NCI-H146 treated with DMSO at 0.1 percent for 48 hours (cell line): ENCODE measurements around the gene EYA3.

ENCODE experiments used
- DNase-seq: peaks from one replicate; lab custom pipeline; 2025; ENCODE audit not compliant: unreplicated experiment; lab: John Stamatoyannopoulos, UW

The EYA3 gene

DNA sequence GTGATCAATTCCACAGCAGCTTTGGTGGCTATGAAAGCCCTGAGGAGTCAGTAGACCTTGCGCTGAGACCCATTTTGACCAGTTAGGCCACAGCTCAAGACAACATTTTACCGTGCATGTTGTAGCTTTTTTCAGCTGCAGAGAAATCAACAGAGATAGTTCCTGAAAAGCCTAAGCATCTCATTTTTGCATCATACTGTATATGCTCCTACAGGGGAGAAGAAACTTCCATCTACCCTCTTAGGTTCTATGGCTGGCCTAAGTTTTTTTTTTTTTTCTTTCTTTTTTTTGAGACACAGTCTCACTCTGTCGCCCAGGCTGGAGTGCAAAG lies 24.8 kb upstream of the EYA3 start:
- no peak for DNase-seq

DNA sequence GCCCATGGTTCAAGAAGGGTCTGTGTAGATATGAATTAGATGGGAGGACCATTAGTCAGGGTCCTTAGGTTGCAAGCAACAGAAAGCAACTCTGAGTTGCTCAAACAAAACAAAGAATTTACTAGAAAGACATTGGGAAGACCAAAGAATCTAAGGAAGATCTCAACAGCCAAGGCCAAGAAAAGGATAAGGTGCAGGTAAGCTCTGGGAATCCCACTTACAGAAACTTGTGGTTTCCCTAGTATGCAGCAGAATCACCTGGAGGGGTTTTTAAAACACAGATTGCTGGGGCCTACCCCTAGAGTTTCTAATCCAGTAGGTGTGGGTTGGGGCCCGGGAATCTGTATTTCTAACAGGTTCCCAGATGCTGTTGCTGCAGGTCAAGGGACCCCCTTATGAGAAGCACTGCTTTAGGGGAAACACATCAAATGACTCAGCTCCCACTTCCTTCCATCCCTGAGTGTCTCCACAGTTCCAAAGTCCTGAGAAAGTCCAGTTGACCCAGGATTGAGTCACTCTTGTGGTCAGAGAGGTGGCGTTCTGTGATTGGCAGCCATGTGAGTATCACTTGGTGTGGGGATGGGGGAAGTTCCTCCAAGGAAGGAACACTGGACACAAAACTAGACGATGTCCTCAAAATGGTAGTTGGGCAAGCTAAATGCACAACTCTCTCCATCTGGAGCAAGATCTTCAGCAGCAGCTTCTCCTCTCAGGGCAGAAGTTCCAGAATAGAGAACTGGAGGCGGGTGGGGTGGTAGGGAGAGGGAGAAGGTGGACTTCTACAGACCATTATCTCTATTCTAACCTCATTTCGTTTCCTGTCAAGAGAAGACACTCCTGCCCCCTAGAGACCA lies 24.2 kb upstream of the EYA3 start:
- DNase-seq = no peak

- no peak for DNase-seq
These were observed 22.7 kb upstream of the EYA3 start for GRCh38 chr1:28111157-28111556.

DNA sequence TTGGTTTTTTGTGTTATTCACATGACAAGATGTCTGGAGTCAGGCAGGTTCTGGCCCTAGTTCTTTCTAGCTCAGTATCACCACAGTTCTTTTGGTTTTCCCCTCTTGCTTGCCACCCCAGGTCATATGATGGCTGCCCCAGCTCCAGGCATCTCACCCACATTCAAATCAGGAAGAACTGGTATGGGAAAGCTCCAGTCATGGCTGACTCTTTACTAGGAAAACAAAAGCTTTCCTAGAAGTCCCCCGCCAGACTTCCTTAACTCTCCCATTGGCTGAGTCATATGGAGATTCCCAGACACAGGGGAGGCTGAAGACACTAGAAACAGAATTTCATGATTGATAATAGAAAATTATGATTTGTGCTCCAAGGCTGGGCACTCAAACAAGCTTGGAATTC lies 22.1 kb upstream of the EYA3 start:
- no peak for DNase-seq

- no peak for DNase-seq
These were observed 21.2 kb upstream of the EYA3 start for GRCh38 chr1:28109639-28110038.

DNA sequence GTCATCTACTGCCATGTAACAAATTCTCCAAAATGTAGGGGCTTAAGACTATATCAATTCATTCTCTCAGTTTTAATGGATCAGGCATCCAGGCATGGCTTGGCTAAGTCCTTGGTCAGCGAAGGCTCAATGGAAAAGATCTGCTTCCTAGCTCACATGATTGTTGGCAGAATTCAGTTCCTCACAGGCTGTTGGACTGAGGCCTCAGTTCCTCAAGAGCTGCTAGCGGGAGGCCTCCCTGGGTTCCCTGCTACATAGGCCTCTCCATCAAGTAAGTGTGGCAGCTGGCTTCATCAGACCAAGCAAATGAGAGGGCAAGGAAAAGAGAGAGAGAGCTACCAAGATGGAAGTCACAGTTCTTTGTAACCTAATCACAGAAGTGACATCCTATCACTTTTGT lies 19.6 kb upstream of the EYA3 start:
- no peak for DNase-seq

DNA sequence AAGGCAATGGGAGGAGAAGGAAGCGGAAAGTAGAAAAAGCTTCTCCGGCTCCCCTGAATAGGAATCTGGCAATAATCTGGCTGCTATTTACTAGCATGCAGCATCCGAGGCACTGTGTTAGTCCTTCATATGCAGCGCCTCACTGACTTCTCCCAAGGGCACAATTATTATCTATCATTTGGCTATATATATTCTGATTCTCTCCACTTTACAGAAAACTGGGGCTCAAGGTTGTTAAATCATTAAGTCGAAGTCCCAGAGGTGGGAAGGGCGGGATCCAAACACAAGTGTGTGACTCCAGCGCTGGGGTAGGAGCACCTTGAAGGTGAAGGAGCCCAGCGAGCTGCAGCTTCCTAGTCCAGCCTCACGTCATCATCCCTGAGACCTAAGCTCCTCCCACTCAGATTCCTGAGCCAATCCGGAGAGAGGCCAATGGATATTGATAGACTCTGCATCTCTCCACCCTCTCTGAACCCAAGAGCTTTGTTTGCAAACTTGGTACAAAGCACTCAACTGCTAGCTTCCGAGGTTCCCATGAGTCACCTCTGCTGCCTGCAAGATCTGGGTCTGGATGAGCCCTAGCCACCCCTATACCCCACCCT lies 16.6 kb upstream of the EYA3 start:
- no peak for DNase-seq

DNA sequence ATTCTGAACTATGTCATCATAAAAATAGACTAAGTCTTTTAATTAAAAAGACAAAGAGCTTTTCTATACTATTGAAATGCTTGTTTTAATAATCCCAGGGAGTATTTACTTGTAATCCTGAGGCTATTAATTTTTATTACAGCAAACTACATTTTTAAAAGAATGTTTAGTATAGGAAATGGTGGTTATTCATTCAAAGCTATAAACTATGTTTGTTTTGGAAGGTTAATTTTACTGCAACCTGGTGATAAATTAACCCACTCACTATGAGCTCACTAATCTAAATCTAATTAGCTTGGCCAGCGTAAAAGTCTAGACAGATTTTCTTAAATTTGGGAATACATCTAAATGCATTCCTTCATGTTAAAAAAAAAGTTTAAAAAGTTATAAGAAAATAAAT lies 13.8 kb upstream of the EYA3 start:
- no peak for DNase-seq

GRCh38 chr1:28099050-28099769 lies 10.8 kb upstream of the EYA3 start:
- no peak for DNase-seq

GRCh38 chr1:28097100-28097472 lies 8.7 kb upstream of the EYA3 start:
- no peak for DNase-seq

GRCh38 chr1:28096210-28097099 lies 8.0 kb upstream of the EYA3 start:
- DNase-seq = no peak

DNA sequence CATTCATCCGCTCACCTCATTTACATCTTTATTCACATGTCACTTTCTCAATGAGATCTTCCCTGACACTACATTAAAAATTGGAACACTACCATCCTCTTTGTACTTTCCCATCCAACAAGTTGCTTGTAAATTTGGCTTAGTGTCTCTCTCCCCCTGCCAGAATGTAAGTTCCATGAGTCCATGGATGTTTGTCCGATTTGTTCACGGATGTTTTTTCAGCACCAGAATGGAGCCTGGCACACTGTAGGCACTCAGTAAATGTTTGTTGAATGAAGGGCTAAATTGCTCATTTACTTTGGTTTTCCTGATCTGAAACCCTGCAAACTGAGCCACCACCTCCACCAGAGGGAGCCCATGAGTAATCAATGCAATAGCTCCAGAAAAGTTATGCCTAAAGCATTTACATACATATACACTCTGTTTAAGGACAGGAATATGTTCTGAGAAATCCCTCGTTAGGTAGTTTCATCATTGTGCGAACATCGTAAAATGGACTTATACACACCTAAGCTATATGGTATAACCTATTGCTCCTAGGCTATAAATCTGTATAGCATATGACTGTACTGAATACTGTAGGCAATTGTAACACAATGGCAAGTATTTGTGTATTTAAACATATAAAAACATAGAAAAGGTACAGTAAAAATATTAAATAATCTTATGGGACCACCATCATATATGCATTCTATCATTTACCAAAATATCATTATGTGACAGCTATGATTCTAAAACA lies 2.8 kb upstream of the EYA3 start:
- DNase-seq = no peak

- DNase-seq = no peak
These were observed 719 bp downstream of the EYA3 start for GRCh38 chr1:28087614-28088167.

GRCh38 chr1:28086651-28087050 lies 1.8 kb downstream of the EYA3 start:
- DNase-seq = no peak

GRCh38 chr1:28085129-28085528 lies 3.3 kb downstream of the EYA3 start:
- no peak for DNase-seq

DNA sequence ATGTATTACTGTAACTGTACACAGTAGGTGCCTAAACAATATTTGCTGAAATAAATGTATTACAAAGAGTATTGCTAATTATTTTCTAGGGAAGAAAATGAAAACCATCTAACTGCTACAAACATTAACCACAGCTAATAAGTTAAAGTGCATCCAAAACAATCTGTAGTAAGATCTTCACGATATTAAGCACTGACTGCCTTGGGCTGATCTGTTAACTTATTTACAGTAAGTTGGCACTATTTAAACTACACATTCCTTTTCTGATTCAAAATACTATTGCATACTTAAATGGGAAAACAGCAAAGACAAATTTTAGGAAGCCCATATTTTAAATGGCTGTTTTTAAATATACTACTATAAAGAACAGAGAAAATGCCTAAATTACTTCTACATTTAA lies 4.5 kb downstream of the EYA3 start:
- no peak for DNase-seq

GRCh38 chr1:28078680-28079626 lies 9.5 kb downstream of the EYA3 start:
- no peak for DNase-seq

DNA sequence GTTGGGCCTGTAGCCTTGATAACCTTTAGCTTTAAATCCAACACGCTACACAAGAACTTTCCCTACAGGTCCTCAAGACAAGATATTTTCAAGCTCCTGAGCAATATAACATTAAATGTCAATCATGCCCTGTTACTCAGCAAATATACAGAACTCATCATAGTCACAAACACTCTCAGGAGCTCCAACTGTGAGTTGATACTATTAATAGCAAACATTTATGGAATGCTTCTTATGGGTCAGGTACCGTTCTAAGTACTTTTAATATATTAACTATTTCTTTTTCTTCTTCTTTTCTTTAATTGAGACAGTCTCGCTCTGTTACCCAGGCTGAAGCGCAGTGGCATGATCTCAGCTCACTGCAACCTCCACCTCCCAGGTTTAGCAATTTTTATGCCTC lies 10.1 kb downstream of the EYA3 start:
- DNase-seq = no peak

- no peak for DNase-seq
These were observed 13.4 kb downstream of the EYA3 start for GRCh38 chr1:28074892-28075511.
